A673 (cell line): ENCODE data around the gene CLASP1.

Experiments used
- CTCF ChIP-seq: fragments of 300-800, 200-600 bp; sonication (generic); conservative IDR thresholded peaks from 2 replicates; pipeline ENCODE4 v1.5.1; 2017; ENCODE audit warnings: low read depth, mild to moderate bottlenecking, antibody characterized with exemption, low read length, moderate library complexity, mixed read lengths
- EZH2 ChIP-seq: fragments of 200-600 bp; sonication (generic); IDR thresholded peaks from 2 replicates; pipeline ENCODE4 v1.6.1; 2017; ENCODE audit warnings: borderline replicate concordance, low read depth, mild to moderate bottlenecking, mixed read lengths, antibody characterized with exemption, low read length; ENCODE audit not compliant: poor library complexity, severe bottlenecking

GRCh38 chr2:121626777-121627524 lies 22.3 kb downstream of the CLASP1 start:
- TF ChIP-seq CTCF (no peak), EZH2 (no peak)
